Measurements from ENCODE around the gene MED29.

The MED29 gene

DNA sequence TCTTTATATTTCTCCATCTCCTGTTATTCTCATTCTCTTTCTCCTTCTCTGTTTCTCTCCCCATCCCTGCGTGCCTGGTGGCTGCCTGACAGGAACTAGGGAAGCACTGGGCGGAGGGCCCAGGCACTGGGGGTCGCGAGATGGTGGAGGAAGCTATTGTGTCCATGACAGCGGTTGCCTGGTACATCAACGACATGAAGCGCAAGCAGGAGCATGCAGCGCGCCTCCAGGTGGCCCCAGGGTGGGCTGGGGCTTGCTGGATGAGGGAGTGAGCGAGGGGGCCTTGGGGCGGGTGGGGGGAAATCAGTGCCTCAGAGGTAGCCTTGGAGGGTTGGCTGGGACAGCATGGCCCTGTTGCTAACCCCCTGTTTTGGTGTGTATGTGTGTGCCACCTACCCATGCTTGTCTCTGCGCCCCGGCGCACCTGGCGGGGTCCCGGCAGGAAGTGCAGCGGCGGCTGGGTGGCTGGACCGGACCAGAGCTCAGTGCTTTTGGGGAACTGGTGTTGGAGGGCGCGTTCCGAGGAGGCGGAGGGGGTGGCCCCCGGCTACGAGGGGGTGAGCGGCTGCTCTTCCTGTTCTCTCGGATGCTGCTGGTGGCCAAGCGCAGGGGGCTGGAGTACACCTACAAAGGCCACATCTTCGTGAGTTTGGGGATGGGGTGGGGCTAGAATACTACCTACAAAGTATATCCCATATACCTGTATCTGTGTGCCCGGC, 26.4 kb downstream of the MED29 start:
- no peak overlapping the region for H3K4me3 ChIP-seq (ENCODE audit: low read depth, low read length)
- DNase-seq (ENCODE audit: low read depth) = no peak
- TF ChIP-seq, protein P1, sequence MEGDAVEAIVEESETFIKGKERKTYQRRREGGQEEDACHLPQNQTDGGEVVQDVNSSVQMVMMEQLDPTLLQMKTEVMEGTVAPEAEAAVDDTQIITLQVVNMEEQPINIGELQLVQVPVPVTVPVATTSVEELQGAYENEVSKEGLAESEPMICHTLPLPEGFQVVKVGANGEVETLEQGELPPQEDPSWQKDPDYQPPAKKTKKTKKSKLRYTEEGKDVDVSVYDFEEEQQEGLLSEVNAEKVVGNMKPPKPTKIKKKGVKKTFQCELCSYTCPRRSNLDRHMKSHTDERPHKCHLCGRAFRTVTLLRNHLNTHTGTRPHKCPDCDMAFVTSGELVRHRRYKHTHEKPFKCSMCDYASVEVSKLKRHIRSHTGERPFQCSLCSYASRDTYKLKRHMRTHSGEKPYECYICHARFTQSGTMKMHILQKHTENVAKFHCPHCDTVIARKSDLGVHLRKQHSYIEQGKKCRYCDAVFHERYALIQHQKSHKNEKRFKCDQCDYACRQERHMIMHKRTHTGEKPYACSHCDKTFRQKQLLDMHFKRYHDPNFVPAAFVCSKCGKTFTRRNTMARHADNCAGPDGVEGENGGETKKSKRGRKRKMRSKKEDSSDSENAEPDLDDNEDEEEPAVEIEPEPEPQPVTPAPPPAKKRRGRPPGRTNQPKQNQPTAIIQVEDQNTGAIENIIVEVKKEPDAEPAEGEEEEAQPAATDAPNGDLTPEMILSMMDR (IDR thresholded peaks at IDR 0.05; ENCODE audit: insufficient read depth, low read depth, low read length, missing control alignments) = no peak

DNA sequence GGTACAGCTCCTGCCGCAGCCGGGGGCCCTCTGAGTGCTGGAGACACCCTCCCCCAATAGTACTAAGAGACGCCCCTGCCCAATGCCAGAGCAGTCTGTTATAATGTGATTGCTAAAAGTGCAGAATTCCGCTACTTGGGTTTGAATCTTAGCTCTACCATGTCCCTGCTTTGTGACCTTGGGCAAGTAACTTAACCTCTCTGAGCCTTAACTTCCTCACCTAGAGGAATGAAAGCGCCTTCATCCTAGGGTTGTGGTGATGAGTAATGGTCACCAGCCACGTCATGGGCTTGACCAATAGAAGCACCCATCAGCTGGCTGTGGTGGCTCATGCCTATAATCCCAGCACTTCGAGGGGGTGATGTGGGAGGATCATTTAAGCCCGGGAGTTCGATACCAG, 27.8 kb downstream of the MED29 start:
- no peak overlapping the region for H3K4me3 ChIP-seq (ENCODE audit: low read depth, low read length)
- TF ChIP-seq, protein P1 (IDR thresholded peaks at IDR 0.05; ENCODE audit: insufficient read depth, low read depth, low read length, missing control alignments) = no peak
- no peak for DNase-seq (ENCODE audit: low read depth)

DNA sequence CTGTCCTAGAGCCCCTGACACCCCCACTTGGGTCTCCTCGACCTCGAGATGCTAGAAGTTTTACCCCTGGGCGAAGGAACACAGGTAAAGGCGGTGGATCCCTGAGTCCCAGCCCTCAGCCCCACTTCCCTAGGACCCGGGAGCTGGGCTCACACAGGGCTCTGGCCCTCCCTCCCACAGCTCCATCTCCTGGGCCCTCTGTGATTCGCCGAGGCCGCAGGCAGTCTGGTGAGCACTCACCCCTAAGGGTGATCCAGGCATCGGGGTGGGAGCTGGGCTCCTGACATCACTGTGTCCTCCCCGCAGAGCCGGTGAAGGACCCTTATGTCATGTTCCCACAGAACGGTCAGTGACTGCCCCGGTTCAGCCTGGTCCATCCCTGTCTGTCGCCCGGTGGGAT, 29.6 kb downstream of the MED29 start:
- TF ChIP-seq, protein P1 (IDR thresholded peaks at IDR 0.05; ENCODE audit: insufficient read depth, low read depth, low read length, missing control alignments) = no peak
- no peak overlapping the region for H3K4me3 ChIP-seq (ENCODE audit: low read depth, low read length)
- no peak for DNase-seq (ENCODE audit: low read depth)

DNA sequence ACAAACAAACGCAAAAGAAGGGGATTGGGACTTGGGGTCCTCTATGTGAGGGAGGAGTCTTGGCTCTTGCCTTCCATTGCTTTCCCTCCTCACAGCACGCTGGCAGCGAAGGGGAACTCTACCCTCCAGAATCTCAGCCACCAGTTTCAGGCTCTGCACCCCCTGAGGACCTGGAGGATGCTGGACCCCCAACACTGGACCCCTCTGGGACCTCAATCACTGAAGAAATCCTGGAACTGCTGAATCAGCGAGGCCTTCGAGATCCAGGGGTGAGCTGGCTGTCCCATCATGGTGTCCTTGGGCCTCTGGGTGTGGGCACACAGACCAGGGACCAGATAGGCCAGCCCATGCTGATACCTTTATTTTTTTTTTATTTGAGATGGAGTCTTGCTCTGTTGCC, 30.8 kb downstream of the MED29 start:
- TF ChIP-seq, protein P1 (IDR thresholded peaks at IDR 0.05; ENCODE audit: insufficient read depth, low read depth, low read length, missing control alignments) = no peak
- DNase-seq (ENCODE audit: low read depth) = no peak
- H3K4me3 ChIP-seq (ENCODE audit: low read depth, low read length) = no peak overlapping the region

DNA sequence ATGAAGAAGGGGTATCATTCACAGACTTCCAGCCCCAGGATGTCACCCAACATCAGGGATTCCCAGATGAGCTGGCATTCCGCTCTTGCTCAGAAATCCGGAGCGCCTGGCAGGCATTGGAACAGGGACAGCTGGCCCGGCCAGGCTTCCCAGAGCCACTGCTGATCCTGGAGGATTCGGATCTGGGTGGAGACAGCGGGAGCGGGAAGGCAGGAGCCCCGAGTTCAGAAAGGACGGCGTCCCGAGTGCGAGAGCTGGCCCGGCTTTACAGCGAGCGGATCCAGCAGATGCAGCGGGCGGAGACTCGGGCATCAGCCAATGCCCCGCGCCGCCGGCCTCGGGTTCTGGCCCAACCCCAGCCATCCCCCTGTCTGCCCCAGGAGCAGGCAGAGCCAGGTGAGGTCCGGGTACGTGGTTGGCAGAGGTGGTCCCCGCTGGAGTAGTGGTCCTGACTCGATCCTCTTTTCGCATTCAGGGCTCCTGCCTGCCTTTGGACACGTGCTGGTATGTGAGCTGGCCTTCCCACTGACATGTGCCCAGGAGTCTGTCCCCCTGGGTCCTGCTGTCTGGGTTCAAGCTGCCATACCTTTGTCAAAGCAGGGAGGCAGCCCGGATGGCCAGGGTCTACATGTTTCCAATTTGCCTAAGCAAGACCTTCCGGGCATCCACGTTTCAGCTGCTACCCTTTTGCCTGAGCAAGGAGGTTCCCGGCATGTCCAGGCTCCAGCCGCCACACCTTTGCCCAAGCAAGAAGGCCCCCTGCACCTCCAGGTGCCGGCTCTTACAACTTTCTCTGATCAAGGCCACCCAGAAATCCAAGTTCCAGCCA, 32.3 kb downstream of the MED29 start:
- H3K4me3 ChIP-seq (ENCODE audit: low read depth, low read length) = no peak overlapping the region
- no peak for DNase-seq (ENCODE audit: low read depth)
- TF ChIP-seq, protein P1 (IDR thresholded peaks at IDR 0.05; ENCODE audit: insufficient read depth, low read depth, low read length, missing control alignments) = no peak

DNA sequence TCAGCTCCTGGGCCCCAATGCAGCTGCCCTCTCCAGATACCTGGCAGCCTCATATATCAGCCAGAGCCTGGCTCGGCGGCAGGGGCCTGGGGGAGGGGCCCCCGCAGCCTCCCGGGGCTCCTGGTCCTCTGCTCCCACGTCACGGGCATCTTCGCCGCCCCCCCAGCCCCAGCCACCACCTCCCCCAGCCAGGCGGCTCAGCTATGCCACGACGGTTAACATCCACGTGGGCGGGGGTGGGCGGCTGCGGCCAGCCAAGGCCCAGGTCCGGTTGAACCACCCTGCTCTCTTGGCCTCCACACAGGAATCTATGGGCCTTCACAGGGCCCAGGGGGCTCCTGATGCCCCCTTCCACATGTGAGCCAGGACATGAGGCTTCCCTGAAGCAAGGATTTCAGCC, 33.8 kb downstream of the MED29 start:
- TF ChIP-seq, protein P1 (IDR thresholded peaks at IDR 0.05; ENCODE audit: insufficient read depth, low read depth, low read length, missing control alignments) = no peak
- H3K4me3 ChIP-seq (ENCODE audit: low read depth, low read length) = no peak overlapping the region
- DNase-seq (ENCODE audit: low read depth) = no peak
